ENCODE measurements around the gene UMPS.
"Not testable (repeated sequence)": the region's sequence is repeated elsewhere in the genome, so short reads cannot be mapped to it uniquely, and the experiment has no call there.

UMPS gene

DNA sequence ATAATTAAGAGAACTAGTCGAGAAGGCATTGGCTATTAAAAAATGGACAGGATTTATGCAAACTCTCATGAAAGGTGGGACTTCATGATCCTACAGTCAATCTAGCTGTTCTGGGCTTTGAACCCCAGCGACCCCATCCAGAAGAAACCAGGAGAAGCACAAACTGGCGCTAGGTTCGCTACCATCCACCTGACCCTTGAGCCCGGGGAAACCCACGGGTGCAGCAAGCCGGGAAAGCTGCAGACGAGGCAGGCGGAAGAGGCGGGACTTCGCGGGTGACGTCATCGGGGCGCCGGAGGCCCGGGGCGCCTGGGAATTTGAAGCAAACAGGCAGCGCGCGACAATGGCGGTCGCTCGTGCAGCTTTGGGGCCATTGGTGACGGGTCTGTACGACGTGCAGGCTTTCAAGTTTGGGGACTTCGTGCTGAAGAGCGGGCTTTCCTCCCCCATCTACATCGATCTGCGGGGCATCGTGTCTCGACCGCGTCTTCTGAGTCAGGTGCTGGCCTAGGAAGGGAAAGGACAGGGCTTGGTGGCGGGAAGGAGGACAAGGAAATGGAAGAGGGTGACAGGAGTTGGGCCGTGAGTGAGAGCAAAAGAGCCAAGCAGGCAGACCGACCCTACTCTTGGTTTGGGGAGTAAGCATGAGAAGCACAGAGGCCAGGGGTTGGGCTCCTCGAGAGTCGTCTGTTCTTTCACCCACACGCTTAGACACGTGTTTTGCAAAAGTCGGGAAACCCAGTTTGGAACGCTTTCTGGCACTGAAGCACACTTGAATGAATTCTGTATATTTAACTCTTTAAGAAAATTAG is at the start of gene UMPS:
UMPS (plus strand) TSS at position 324 of the 812 bp plus-strand sequence; CDS start at position 344, 20 bp downstream.
- DNase-seq: peak; percentile 89

DNA sequence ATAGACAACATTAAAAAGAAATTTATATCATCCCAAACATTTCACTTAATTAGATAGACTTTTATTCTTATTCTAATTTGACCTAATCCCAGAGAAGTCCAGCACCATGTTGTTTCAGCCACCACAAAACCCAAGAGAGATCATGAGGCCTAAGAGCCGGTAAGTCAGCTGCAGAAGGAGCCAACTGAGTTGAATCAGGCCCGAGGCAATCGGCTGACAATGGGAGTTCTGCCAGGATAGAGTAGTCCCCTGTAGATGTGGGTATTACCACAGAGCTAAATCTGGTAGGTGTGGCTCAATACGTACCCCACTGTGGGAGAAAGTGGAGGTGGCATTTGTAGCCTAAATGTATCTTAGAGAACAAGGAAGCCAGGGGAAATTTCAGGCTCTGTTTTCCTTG is 49.7 kb upstream of the UMPS start:
- no peak for DNase-seq

DNA sequence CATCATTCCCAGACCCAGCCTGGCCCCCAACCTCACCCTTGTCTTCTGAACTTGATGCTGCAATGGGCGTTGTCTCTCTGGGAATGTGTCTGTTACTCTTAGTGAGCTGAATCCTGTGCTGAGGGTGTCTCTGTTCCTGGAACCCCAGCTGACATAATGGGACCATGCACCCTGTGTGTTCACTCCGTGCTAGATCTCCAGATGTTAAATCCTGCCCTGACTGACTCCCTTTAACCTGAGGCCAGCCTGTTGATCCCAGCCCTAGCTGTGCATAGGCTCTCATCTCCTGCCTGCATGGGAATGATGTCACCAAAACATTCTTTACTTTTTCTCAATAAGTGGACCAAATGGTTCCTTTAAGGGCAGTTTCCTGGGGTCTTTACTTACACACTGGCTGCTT is 48.0 kb upstream of the UMPS start:
- DNase-seq: no peak

DNA sequence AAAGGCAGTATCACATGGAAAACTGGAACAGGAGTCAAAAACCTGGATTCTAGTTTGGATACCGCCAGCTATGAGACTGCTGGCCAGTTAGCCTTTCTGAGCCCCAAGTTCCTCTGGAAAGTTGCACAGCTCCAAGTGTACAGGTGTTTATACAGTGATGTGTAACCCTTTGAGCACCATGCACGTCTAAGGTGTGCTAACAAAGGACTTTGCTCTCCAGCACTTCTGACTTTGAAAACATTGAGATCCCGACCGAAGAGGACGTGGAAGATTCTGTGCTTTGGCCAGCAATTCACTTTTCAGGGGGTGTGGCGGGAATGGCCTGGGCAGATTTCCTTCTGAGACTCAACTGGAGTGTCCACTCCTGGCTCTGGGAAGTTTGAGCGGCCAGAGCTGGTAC is 45.8 kb upstream of the UMPS start:
- DNase-seq: no peak

DNA sequence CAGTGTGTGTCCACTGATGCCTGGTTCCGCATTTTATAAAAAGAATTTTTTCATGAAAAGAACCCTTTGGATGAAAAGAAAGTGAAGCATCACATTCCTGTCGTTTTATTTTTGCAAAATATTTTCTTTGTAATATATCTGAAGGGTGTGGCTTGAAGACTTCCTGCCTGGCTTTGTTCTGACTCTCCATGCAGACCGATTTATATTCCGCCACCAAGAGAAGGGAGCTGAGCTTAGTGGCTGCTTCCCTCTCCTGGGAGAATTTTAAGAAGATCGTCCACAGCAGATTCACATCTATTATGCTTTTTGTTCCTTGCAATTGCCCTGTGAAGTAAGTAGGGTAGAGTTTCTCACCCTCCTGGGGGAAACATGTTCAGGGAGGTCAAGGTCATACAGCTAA is 45.2 kb upstream of the UMPS start:
- DNase-seq: no peak

DNA sequence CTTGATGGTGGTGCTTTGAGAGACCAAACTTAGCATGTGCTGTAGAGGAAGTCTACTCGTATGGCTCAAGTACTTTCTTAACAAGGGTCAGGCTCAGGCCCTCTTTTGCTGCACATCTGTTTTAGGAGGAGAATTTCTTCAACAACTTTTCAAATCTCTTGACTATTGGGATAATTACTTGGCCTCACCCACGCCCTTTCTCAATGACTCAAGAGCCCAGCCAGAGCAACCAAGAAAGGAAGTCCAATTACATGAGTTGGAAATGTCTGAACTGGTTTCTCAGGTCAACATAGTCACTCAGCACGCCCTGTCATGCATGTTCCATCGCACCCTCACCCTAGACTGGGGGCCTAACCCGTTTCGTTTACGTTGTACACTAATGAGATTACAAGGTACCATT is 44.8 kb upstream of the UMPS start:
- DNase-seq: no peak

DNA sequence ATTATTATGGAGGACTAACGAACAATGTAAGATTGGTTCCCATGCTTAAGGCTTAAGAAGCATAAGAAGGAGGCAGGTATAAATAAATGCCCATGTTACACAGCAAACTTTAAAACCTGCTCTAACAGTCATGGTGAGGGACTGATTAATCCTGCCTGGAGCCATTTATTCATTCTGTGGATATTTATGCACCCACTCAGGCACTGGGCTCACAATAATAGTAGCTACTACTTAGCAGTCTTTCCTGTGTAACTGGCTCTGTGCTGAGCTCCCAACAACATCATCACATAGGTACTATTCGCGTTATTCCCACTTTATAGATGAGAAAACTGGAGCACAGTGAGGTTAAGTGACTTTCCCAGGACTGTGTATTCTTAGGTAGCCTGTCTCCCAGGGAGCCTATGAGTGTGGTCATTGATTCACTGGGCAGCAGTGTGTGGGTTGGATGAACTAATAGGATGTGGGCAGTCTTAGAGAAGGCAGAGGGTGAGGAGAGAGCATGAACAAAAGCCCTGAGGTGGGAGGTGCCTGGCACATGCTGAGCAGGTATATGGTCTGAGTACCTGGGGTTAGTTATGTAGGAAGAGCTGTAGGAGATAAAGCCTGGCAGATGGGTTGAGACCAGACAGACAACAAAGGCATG is 44.1 kb upstream of the UMPS start:
- no peak for DNase-seq

DNA sequence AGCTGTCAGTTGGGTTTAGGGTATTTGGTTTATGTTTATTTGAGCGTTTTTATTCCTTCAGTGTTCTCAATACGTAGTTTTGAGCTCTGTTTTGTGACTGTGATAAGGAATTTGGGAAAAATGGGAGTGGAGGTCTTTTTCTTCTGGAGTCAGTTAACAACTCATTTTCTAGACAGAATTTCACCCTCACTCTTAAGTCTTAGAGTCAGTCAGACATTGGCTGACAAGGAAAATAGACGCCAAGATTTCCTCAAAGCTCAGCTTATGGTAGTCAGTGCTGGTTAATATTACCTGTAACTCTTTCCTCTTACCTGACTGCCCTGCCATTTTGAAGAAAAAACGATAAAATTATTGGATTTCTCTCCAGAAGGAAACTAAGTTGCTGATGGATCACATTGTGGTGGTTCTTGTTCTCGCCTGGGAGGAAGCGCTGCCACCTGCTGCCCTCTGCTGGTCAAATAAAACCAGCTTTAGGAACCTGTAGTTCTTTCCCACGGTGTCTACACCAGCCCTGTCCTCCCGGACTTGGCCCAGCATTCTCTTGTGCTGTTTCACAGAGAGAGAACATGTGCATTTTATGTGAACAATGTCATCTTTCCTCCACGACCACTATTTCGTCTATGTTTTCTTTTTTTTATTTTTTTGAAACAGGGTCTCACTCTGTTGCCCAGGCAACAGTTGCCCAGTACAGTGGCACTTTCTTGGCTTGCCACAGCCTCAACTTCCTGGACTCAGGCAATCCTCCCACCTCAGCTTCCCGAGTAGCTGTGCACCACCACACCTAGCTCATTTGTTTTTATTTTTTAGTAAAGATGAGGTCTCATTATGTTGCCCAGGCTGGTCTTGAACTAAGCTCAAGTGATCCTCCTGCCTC is 41.4 kb upstream of the UMPS start:
- DNase-seq: peak; percentile 43

DNA sequence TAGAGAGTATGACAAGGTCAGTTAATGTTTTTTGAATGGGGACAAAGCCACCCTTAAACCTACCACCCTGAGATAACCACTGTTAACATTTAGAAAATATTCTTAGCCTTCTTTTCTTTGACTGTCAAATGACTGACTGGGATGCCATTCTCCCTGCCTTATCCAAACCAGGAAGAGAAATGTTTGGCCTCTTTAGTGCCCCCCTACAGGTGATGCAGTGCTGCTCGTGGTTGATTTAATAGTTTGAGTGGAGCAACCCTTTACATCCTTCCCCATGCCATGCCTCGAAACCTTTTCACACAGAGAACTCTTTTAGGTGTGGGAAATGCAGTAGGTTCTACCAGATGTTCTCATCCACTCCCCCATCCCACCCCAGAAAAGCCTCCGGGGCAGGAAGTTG is 38.7 kb upstream of the UMPS start:
- DNase-seq: no peak

DNA sequence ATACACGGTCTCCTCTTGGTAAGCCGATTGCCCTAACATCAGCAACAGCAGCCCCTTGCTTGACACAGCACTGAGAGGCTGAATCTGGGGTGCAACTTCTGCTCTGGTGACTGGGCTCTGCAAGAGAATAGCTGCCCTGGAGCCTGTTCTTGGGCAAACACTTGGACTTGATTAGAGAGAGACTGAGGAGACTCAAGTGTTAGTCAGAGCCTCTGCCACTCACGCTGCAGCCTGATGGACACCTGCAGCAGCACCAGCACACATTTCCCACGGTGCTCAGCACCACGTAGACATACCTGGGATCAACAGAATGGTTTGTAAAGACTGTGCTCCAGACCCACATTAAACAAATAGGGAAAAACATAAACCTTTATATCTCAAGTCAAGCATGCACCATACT is 35.8 kb upstream of the UMPS start:
- no peak for DNase-seq

DNA sequence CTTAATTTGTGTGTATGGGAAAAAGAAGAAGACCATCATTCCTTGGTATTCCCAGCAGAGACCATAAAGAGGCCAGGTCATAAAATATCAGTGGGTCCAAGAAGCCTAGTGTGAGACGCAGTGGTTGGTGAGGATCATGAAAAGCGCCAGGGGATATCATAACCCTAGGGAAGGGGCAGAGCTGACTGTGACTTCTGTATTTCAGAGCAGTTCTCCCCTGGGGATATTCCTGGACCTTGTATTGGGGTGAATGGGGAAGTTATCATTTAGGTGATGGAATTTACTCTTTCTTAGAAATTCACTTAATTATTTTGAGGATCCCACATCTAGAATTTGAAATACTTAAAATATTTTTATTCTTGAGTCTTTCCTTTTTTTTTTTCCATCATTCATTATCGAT is 34.9 kb upstream of the UMPS start:
- DNase-seq: no peak

DNA sequence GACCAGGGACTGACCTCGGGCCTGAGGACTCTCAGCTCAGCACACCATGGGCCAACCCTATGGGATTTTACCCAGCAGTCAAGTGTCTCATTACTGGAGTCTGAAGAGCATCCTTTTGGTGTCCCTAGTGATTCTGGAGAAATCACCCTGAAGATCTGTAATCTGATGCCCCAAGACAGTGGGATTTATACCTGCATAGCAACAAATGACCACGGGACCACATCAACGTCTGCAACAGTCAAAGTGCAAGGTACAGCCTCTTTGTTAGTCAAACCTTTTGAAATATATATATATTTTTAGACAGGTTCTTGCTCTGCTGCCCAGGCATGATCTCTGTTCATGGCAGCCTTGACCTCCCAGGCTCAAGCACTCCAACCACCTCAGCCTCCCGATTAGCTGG is 34.2 kb upstream of the UMPS start:
- no peak for DNase-seq

DNA sequence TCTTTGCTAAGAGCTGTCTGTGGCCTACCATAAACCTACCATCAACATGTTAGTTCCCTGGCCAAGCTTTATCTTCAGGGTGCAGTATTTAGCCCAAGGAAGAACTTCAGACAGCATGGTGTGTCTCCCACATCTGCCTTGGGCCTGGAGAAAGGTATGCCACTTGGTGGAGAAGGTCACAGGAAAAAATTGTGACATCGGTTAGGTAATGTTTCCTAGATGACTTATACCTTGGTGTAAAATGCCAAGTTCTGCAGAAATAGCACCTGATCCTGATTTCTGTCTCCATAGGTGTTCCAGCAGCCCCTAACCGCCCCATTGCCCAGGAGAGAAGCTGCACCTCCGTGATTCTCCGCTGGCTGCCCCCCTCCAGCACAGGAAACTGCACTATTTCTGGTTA is 33.0 kb upstream of the UMPS start:
- no peak for DNase-seq

DNA sequence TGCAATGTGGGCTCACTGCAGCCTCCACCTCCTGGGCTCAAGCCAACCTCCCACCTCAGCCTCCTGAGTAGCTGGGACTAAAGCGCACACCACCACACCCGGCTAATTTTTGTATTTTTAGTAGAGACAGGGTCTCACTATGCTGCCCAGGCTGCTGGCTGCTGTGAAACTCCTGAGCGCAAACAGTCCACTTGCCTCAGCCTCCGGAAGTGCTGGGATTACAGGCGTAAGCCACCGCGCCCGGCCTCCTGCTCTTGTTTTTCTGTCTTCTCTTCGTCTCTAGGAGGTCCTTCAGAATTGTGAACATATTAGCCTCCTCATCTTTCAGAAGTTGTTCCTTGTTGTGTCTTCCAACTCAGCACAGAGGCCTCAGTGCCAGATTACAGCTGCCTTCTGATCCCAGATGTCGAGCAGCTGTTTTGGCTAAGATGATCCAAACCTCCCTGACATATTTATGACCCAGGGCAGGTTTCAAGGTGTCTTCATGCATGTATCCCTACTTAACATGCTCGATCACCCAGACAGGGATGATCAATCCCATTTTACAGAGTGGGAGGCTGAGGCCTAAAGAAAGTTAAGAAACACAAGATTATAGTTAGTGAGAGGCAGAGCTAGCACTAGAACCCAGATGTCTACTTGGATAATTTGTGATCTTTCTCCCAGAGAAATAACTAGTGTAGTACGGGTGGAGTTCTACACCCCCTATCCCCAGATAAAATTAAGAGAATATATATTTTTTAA is 32.1 kb upstream of the UMPS start:
- DNase-seq: no peak

DNA sequence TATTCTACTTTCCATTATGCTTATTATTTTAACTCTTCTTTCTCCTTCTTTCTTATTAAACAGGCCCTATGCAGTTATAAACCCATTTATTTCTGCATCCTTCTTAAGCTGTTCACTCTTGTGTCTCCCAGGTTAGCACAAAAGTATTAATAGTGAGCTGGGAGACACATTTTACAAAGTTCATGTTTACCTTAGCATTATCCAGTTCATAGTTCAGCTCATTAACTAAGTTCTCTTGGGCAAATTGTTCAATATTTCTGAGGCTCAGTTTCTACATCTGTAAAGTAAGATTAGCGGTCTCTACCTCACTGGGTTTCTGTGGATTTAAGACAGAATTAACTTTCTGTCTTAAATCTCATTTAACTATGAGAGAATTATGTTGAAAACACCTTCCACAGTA is 31.2 kb upstream of the UMPS start:
- no peak for DNase-seq

DNA sequence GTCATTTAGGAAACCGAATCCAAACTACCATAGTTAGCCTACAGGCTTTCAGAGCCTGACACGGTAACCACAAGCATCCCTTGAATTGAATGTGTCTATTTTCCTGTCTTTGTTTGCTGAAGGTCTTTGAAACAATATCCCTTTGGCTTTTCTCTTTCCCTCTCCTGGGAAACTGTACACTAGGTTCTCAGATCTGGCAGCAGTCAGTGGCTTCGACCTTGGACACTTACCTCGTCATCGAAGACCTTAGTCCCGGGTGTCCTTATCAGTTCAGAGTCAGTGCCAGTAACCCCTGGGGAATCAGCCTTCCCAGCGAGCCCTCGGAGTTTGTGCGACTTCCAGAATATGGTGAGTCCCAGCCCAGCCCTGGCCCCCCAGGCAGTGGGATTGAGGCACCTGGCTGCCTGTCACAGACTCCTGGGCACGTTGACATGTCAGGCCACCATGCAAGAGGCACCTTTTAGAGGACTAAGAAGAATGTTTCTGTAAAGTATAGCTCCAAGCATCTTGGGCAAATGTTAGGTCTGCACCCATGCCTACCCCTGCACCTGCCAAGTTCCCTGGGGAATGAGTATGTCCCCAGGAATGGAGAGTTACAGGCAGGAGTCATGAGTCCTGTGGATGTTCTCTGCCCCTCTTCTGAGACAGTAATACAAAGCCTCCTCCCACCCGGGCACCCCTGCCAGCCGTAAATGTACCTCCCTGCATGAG is 30.4 kb upstream of the UMPS start:
- no peak for DNase-seq

DNA sequence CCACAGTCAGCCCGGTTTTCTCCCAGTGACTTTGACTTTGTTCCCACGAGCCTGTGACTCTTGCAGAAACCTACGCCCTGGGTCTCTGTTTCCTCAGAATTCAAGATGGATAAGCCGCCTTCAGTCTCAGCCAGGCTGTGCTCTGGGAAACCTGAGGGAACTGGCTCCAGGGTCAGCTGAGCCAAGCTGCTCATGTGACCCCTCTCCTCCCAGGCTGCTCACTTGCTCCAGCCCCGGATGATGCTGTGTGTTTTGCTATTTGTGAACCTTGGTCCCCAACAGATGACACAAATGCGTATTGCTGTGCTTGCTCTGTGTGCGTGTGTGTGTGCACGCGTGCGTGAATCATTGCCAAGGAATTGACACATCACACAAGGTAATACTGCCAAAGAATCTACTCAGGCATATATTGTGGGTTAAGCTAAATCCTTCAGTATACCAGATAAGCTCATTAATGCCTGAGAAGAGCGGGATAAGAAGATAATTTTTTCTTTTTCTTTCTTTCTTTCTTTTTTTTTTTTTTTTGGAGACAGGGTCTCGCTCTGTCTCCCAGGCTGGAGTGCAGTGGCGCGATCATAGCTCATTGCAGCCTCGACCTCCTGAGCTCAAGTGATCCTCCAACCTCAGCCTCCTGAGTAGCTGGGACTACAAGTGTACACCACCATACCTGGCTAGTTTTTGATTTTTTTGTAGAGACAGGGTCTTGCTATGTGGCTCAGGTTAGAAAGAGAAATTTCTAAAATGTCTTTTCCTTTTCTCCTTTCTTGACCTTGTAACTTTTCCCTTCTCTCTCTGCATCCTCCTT is 29.2 kb upstream of the UMPS start:
- DNase-seq: no peak

DNA sequence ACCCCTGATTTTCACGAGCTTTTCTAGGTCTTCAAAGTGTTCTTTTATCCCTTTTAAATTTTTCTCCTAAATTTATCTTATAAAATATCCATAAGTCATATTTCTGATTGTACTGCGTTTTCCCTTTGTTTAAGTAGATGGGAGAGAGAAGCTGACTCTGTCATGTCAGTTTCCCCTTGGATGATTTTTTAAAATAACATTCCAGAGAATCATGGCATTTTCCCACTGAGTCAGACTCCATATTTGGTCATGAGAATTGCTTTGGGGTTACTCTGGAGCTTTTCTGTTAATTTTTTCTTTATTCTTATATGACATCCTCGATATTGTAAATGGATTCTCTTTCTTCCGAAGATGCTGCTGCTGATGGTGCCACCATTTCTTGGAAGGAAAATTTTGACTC is 28.6 kb upstream of the UMPS start:
- DNase-seq: no peak

DNA sequence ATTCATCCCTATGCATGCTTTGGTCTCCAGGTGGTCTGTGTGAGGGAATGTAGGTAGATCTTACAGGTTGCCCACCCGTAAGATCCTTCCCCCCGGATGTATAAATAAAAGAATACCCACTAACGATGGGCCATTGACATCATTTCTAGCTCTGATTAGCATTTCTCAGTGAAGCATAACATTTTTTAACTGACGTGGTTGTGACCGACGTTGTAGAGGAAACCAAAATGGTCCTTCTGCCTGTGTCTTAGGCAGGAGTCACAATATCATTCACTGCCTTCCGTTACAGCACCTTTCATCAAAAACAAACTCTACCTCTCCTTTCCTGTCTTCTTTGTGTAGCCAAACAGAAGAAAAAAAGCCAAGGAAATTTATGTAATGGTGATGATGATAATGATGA is 27.3 kb upstream of the UMPS start:
- DNase-seq: no peak

DNA sequence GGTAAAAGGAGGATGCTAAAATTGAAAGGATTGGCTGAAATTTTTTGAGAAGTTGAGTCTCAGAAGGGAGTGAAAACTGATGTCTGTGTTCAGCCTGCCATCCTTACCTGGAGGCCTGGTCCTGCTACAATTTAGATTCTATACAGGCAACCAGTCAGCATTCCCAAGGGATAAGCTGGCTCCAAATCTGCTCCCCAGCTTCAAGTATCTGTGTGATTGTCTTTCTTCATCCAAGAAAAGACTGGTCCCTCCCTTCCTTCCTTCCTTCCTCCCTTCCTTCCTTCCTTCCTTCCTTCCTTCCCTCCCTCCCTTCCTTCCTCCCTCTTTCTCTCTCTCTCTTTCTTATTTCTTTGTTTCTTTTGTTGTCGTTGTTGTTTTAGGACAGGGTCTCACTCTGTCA is 24.7 kb upstream of the UMPS start:
- no peak for DNase-seq

DNA sequence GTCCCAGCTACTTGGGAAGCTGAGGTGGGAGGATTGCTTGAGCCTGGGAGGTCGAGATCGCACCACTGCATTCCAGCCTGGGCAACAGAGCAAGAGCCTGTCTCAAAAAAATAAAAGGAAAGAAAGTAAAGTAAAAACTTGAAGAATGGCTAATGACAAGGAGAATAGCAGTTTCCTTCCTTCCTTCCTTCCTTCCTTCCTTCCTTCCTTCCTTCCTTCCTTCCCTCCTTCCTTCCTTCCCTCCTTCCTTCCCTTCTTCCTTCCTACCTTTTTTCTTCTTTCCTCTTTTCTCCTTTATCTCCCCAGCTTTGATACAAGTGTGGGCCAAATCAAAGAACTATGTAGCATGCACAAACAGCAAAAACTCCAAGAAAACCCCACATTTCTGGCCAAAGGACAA is 23.0 kb upstream of the UMPS start:
- not testable (repeated sequence) for DNase-seq

DNA sequence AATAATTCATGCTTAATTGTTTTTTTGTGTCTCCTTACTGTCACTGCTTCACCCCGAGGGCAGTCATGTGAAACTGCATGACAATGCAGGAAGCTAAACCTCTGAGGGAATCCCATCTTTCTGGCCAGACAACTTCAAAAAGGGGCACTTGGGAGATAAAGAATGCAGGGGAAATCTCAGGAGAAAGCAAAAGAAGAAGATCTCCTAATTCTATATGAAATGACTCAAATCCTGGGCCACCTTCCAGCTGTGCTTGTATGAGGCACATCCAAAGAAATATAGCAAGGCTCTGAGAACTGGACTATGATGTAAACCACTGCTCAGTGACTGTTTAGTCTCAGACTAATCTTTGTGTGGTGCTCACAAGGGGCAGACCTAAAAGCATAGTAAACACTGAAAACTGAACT is 22.6 kb upstream of the UMPS start:
- no peak for DNase-seq
